ENCODE data around the gene PIGA.
A peak's percentile ranks its signal among the peaks of the same experiment; 100 is the strongest.

The PIGA gene

GRCh38 chrX:15335135-15336022, at the start of gene PIGA:
Gene PIGA (minus strand): TSS chrX:15335523. CDS start chrX:15331930, 3,593 bp downstream.
- TF ChIP-seq, protein P1, sequence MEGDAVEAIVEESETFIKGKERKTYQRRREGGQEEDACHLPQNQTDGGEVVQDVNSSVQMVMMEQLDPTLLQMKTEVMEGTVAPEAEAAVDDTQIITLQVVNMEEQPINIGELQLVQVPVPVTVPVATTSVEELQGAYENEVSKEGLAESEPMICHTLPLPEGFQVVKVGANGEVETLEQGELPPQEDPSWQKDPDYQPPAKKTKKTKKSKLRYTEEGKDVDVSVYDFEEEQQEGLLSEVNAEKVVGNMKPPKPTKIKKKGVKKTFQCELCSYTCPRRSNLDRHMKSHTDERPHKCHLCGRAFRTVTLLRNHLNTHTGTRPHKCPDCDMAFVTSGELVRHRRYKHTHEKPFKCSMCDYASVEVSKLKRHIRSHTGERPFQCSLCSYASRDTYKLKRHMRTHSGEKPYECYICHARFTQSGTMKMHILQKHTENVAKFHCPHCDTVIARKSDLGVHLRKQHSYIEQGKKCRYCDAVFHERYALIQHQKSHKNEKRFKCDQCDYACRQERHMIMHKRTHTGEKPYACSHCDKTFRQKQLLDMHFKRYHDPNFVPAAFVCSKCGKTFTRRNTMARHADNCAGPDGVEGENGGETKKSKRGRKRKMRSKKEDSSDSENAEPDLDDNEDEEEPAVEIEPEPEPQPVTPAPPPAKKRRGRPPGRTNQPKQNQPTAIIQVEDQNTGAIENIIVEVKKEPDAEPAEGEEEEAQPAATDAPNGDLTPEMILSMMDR (IDR thresholded peaks at IDR 0.05; ENCODE audit: poor library complexity, severe bottlenecking), result no peak
- H3K9me3 ChIP-seq (ENCODE audit: severe bottlenecking), result no peaks in the 10 kb centered on the region
- peak within 1 kb of the TSS; percentile 65 for H3K27ac ChIP-seq (ENCODE audit: poor library complexity, severe bottlenecking)
- H3K4me3 ChIP-seq (ENCODE audit: severe bottlenecking), result peak within 1 kb of the TSS; percentile 94
- ATAC-seq (ENCODE audit: low read depth), result peak; percentile 96
- H3K4me1 ChIP-seq (ENCODE audit: insufficient read depth, poor library complexity, severe bottlenecking), result no peaks in the 10 kb centered on the region
- DNase-seq (ENCODE audit: low spot score), result peak; percentile 93
- H3K36me3 ChIP-seq (ENCODE audit: low read depth), result peaks cover 17% of the 10 kb centered on the region
- no peaks in the 10 kb centered on the region for H3K27me3 ChIP-seq (ENCODE audit: insufficient read depth, poor library complexity, severe bottlenecking)

DNA sequence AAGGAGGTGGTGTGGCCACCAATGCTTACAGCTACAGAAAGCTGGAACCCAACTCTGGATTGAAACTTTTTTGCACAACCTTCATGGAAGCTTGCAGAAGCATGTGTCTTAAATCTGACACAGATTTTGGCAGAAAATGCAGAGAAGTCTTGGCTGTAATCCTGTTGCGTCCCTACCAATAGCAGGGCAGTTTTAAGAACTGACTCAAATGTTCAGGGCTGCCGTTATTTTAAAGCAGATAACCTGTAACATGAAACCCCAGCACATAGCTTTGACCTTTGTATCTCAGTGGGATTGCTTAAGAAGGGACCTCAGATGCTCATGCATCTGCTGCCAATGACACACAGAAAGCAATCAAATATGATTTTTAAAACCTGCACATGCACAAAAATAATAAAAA, 49.0 kb upstream of the PIGA start, which contains the start of gene VEGFD:
TSS of gene VEGFD (minus strand) at position 110 of the 400 bp plus-strand sequence. CDS start 467 bp downstream, outside the sequence.
- H3K9me3 ChIP-seq (ENCODE audit: severe bottlenecking), result no peaks in the 10 kb centered on the region
- H3K27ac ChIP-seq (ENCODE audit: poor library complexity, severe bottlenecking), result no peak within 1 kb of the TSS
- no peaks in the 10 kb centered on the region for H3K36me3 ChIP-seq (ENCODE audit: low read depth)
- TF ChIP-seq, protein P1 (IDR thresholded peaks at IDR 0.05; ENCODE audit: poor library complexity, severe bottlenecking), result no peak
- no peak for DNase-seq (ENCODE audit: low spot score)
- H3K4me3 ChIP-seq (ENCODE audit: severe bottlenecking), result no peak within 1 kb of the TSS
- no peaks in the 10 kb centered on the region for H3K4me1 ChIP-seq (ENCODE audit: insufficient read depth, poor library complexity, severe bottlenecking)
- no peak for ATAC-seq (ENCODE audit: low read depth)
- no peaks in the 10 kb centered on the region for H3K27me3 ChIP-seq (ENCODE audit: insufficient read depth, poor library complexity, severe bottlenecking)

- TF ChIP-seq, protein P1 (IDR thresholded peaks at IDR 0.05; ENCODE audit: poor library complexity, severe bottlenecking), result no peak
- DNase-seq (ENCODE audit: low spot score), result no peak
Measured at GRCh38 chrX:15382813-15383212, 47.5 kb upstream of the PIGA start.

GRCh38 chrX:15376956-15377355, 41.6 kb upstream of the PIGA start:
- H3K9me3 ChIP-seq (ENCODE audit: severe bottlenecking), result no peaks in the 10 kb centered on the region
- TF ChIP-seq, protein P1 (IDR thresholded peaks at IDR 0.05; ENCODE audit: poor library complexity, severe bottlenecking), result no peak
- H3K4me1 ChIP-seq (ENCODE audit: insufficient read depth, poor library complexity, severe bottlenecking), result no peaks in the 10 kb centered on the region
- no peaks in the 10 kb centered on the region for H3K36me3 ChIP-seq (ENCODE audit: low read depth)
- H3K27me3 ChIP-seq (ENCODE audit: insufficient read depth, poor library complexity, severe bottlenecking), result no peaks in the 10 kb centered on the region
- no peak overlapping the region for H3K27ac ChIP-seq (ENCODE audit: poor library complexity, severe bottlenecking)
- ATAC-seq (ENCODE audit: low read depth), result no peak
- DNase-seq (ENCODE audit: low spot score), result no peak
- no peak overlapping the region for H3K4me3 ChIP-seq (ENCODE audit: severe bottlenecking)

More at GRCh38 chrX:15382813-15383212, 47.5 kb upstream of the PIGA start:
- Histone ChIP-seq H3K27ac (ENCODE audit: poor library complexity, severe bottlenecking) (no peak overlapping the region), H3K27me3 (ENCODE audit: insufficient read depth, poor library complexity, severe bottlenecking) (no peaks in the 10 kb centered on the region), H3K4me3 (ENCODE audit: severe bottlenecking) (no peak overlapping the region), H3K4me1 (ENCODE audit: insufficient read depth, poor library complexity, severe bottlenecking) (no peaks in the 10 kb centered on the region), H3K36me3 (ENCODE audit: low read depth) (no peaks in the 10 kb centered on the region), H3K9me3 (ENCODE audit: severe bottlenecking) (no peaks in the 10 kb centered on the region)
- no peak for ATAC-seq (ENCODE audit: low read depth)

- Histone ChIP-seq H3K27me3 (ENCODE audit: insufficient read depth, poor library complexity, severe bottlenecking) (no peaks in the 10 kb centered on the region), H3K36me3 (ENCODE audit: low read depth) (no peaks in the 10 kb centered on the region), H3K4me3 (ENCODE audit: severe bottlenecking) (no peak overlapping the region), H3K9me3 (ENCODE audit: severe bottlenecking) (no peaks in the 10 kb centered on the region), H3K4me1 (ENCODE audit: insufficient read depth, poor library complexity, severe bottlenecking) (no peaks in the 10 kb centered on the region), H3K27ac (ENCODE audit: poor library complexity, severe bottlenecking) (no peak overlapping the region)
- TF ChIP-seq, protein P1 (IDR thresholded peaks at IDR 0.05; ENCODE audit: poor library complexity, severe bottlenecking), result no peak
- DNase-seq (ENCODE audit: low spot score) (no peak), ATAC-seq (ENCODE audit: low read depth) (no peak)
Measured at GRCh38 chrX:15373976-15374375, 38.7 kb upstream of the PIGA start.
